HCT116 (cell line): Measurements from ENCODE around the gene NLRP5. TPM values are rescaled to one million over a fixed set of nuclear protein-coding genes. Genes with fewer than 3 reads are reported as not detected.

ENCODE experiments used
- ATAC-seq: fragments of 200-7000 bp; cut with Tn5 transposase; 2 replicates; pipeline ENCODE4 v1.9.1; 2020; ENCODE audit warnings: mild to moderate bottlenecking, moderate library complexity
- BruUV-seq: library from RNA; stranded (reverse); fragments of 400-500 nt; replicated peaks from 2 replicates; lab custom pipeline; 2021; lab: Mats Ljungman, UMichigan
- CTCF ChIA-PET: fragments of 300-600 bp; sonication (Branson Sonifier 250); formaldehyde crosslinking; loops from one replicate; lab custom pipeline; 2021; ENCODE audit warnings: antibody characterized with exemption; lab: Charles Lee
- POLR2A ChIA-PET: fragments of 300-600, 350-600 bp; sonication (Branson Sonifier 250); formaldehyde crosslinking; loops from one replicate; lab custom pipeline; 2021; ENCODE audit warnings: antibody characterized with exemption; lab: Charles Lee
- RAD21 ChIA-PET, 2 experiments: fragments of 300-600 bp; sonication (Branson Sonifier 250); formaldehyde crosslinking; loops; one replicate each; lab custom pipeline; 2023; ENCODE audit warnings: low total read pairs in 2 of 2; ENCODE audit not compliant: uncharacterized antibody in 2 of 2, unreplicated experiment in 2 of 2, low non-redundant PET in 1 of 2; lab: Charles Lee
- DNase-seq: peaks from one replicate; pipeline ENCODE4 v3.0.0-alpha.2; 2010; ENCODE audit warnings: low read depth, low spot score
- H2AFZ ChIP-seq: fragments of 200-600 bp; shearing (Covaris generic), sonication (generic); 2 replicates; pipeline ENCODE4 v1.6.1; 2017; ENCODE audit warnings: low read depth, mixed run types, mixed read lengths, antibody characterized with exemption, low read length; ENCODE audit not compliant: poor library complexity, severe bottlenecking
- H3K27ac ChIP-seq: 2 replicates; pipeline ENCODE4 v1.5.1; 2012; ENCODE audit warnings: low read depth, low read length
- H3K27me3 ChIP-seq: fragments of 200-600 bp; sonication (generic); 2 replicates; pipeline ENCODE4 v1.6.1; 2016; ENCODE audit warnings: mixed run types, low read length, mixed read lengths; ENCODE audit not compliant: insufficient read depth
- H3K36me3 ChIP-seq, 2 experiments: fragments of 200-500 bp in 1 of 2; fragments of 200-600 bp in 1 of 2; sonication (Bioruptor generic) in 1 of 2; sonication (generic) in 1 of 2; 2 replicates each; pipeline versions ENCODE4 v1.5.1 to v1.6.1; 2014 to 2016; ENCODE audit warnings: low read length in 2 of 2, inconsistent platforms in 1 of 2, mixed read lengths in 1 of 2, mixed run types in 1 of 2; ENCODE audit not compliant: insufficient read depth in 2 of 2, control insufficient read depth in 1 of 2
- H3K4me1 ChIP-seq, 2 experiments: fragments of 200-600 bp in 1 of 2; sonication (generic) in 1 of 2; 2 replicates each; pipeline versions ENCODE4 v1.5.1 to v1.6.1; 2012 to 2017; ENCODE audit warnings: low read length in 2 of 2, inconsistent platforms in 1 of 2, mild to moderate bottlenecking in 1 of 2, mixed read lengths in 1 of 2, mixed run types in 1 of 2, moderate library complexity in 1 of 2; ENCODE audit not compliant: insufficient read depth in 2 of 2, control insufficient read depth in 1 of 2
- H3K4me2 ChIP-seq: fragments of 200-600 bp; sonication (generic); 2 replicates; pipeline ENCODE4 v1.6.1; 2017; ENCODE audit warnings: mixed run types, low read length, mixed read lengths
- H3K4me3 ChIP-seq, 2 experiments: fragments of 200-600 bp in 1 of 2; sonication (generic) in 1 of 2; replicated peaks in 1 of 2; 2 replicates each; pipeline ENCODE4 v1.5.1; 2011 to 2016; ENCODE audit warnings: low read length in 2 of 2, control low read depth in 1 of 2, low read depth in 1 of 2, mild to moderate bottlenecking in 1 of 2, mixed read lengths in 1 of 2, mixed run types in 1 of 2
- H3K79me2 ChIP-seq: fragments of 200-600 bp; sonication (generic); 2 replicates; pipeline ENCODE4 v1.6.1; 2017; ENCODE audit warnings: mild to moderate bottlenecking, mixed run types, low read length, moderate library complexity, mixed read lengths; ENCODE audit not compliant: insufficient read depth
- H3K9ac ChIP-seq: fragments of 200-600 bp; sonication (generic); 2 replicates; pipeline ENCODE4 v1.6.1; 2016; ENCODE audit warnings: low read length, mixed read lengths
- H3K9me2 ChIP-seq: fragments of 200-600 bp; sonication (generic), shearing (Covaris generic); 2 replicates; pipeline ENCODE4 v1.6.1; 2017; ENCODE audit warnings: mixed run types, mild to moderate bottlenecking, moderate library complexity; ENCODE audit not compliant: insufficient read depth
- H3K9me3 ChIP-seq, 2 experiments: fragments of 200-500 bp in 1 of 2; fragments of 200-600 bp in 1 of 2; sonication (Bioruptor generic) in 1 of 2; sonication (generic) in 1 of 2; 2 replicates each; pipeline ENCODE4 v1.6.1; 2014 to 2017; ENCODE audit warnings: low read length in 2 of 2, mixed read lengths in 2 of 2, inconsistent platforms in 1 of 2, low read depth in 1 of 2, mild to moderate bottlenecking in 1 of 2, mixed run types in 1 of 2, moderate library complexity in 1 of 2; ENCODE audit not compliant: control insufficient read depth in 1 of 2, insufficient read depth in 1 of 2
- H4K20me1 ChIP-seq: fragments of 200-600 bp; sonication (generic), shearing (Covaris generic); 2 replicates; pipeline ENCODE4 v1.6.1; 2017; ENCODE audit warnings: mixed run types, mild to moderate bottlenecking, moderate library complexity; ENCODE audit not compliant: insufficient read depth
- CBX3 ChIP-seq: IDR thresholded peaks from 2 replicates; pipeline ENCODE4 v1.6.1; 2012; ENCODE audit warnings: low read depth
- CEBPB ChIP-seq: IDR thresholded peaks from 2 replicates; pipeline ENCODE4 v1.6.1; 2012; ENCODE audit warnings: low read depth
- ELF1 ChIP-seq: IDR thresholded peaks from 2 replicates; pipeline ENCODE4 v1.6.1; 2012; ENCODE audit warnings: low read depth, borderline replicate concordance
- EZH2phosphoT487 ChIP-seq: fragments of 200-600 bp; IDR thresholded peaks from 2 replicates; pipeline ENCODE4 v1.6.1; 2018; ENCODE audit warnings: antibody characterized with exemption, borderline replicate concordance
- FOSL1 ChIP-seq: IDR thresholded peaks from 2 replicates; pipeline ENCODE4 v1.6.1; 2012; ENCODE audit warnings: low read depth
- POLR2A ChIP-seq: IDR thresholded peaks from 2 replicates; pipeline ENCODE4 v1.7.0; 2011; ENCODE audit warnings: borderline replicate concordance; ENCODE audit not compliant: insufficient read depth, insufficient read length; ENCODE audit errors: extremely low read depth
- POLR2AphosphoS5 ChIP-seq: IDR thresholded peaks from 2 replicates; pipeline ENCODE4 v1.6.1; 2011; ENCODE audit warnings: mild to moderate bottlenecking, low read depth, low read length, moderate library complexity
- RAD21 ChIP-seq: IDR thresholded peaks from 2 replicates; pipeline ENCODE4 v1.6.1; 2012; ENCODE audit warnings: low read depth, mild to moderate bottlenecking
- SIN3A ChIP-seq: IDR thresholded peaks from 2 replicates; pipeline ENCODE4 v1.6.1; 2012; ENCODE audit warnings: low read depth
- YY1 ChIP-seq: IDR thresholded peaks from 2 replicates; pipeline ENCODE4 v1.6.1; 2011; ENCODE audit warnings: low read length, low read depth, moderate library complexity, mild to moderate bottlenecking; ENCODE audit not compliant: insufficient replicate concordance; ENCODE audit errors: extremely low read depth
- ZFX ChIP-seq: fragments of 450-650 bp; IDR thresholded peaks from 2 replicates; pipeline ENCODE4 v1.6.1; 2017
- ZNF274 ChIP-seq: fragments of 200-500 bp; sonication (Bioruptor generic); IDR thresholded peaks from 2 replicates; pipeline ENCODE4 v1.6.1; 2014; ENCODE audit warnings: mild to moderate bottlenecking, low read depth, low read length, inconsistent platforms
- intact Hi-C: fragments of 100-400 bp; cut with micrococcal nuclease; formaldehyde crosslinking; loops from 2 replicates; pipeline ENCODE4 v1.10.0; 2022
- total RNA-seq: library from RNA; stranded (reverse); gene quantifications from one replicate; pipeline ENCODE4 v1.2.1, GENCODE V29; 2021; ENCODE audit not compliant: unreplicated experiment
- TF ChIP-seq, protein P1 (sequence below), 3 experiments: fragments of 200-600 bp in 1 of 3; sonication (generic) in 1 of 3; IDR thresholded peaks in 2 of 3; conservative IDR thresholded peaks in 1 of 3; 2 replicates each; pipeline ENCODE4 v1.5.1; 2012 to 2017; ENCODE audit warnings: low read depth in 2 of 3, low read length in 2 of 3, antibody characterized with exemption in 1 of 3, borderline replicate concordance in 1 of 3, control low read depth in 1 of 3, mild to moderate bottlenecking in 1 of 3, mixed read lengths in 1 of 3, mixed run types in 1 of 3, moderate library complexity in 1 of 3; ENCODE audit not compliant: insufficient read depth in 1 of 3
- TF ChIP-seq, protein P2 (sequence below): IDR thresholded peaks from 2 replicates; pipeline ENCODE4 v1.6.1; 2012; ENCODE audit warnings: low read depth
- TF ChIP-seq, protein P3 (sequence below): IDR thresholded peaks from 2 replicates; pipeline ENCODE4 v1.6.1; 2011; ENCODE audit warnings: mild to moderate bottlenecking, low read length, moderate library complexity; ENCODE audit not compliant: insufficient replicate concordance; ENCODE audit errors: extremely low read depth
- TF ChIP-seq, protein P4 (sequence below): IDR thresholded peaks from 2 replicates; pipeline ENCODE4 v1.6.1; 2012

The NLRP5 gene
- total RNA-seq, 1 experiment from 2014 or later, result 0.30 TPM

DNA sequence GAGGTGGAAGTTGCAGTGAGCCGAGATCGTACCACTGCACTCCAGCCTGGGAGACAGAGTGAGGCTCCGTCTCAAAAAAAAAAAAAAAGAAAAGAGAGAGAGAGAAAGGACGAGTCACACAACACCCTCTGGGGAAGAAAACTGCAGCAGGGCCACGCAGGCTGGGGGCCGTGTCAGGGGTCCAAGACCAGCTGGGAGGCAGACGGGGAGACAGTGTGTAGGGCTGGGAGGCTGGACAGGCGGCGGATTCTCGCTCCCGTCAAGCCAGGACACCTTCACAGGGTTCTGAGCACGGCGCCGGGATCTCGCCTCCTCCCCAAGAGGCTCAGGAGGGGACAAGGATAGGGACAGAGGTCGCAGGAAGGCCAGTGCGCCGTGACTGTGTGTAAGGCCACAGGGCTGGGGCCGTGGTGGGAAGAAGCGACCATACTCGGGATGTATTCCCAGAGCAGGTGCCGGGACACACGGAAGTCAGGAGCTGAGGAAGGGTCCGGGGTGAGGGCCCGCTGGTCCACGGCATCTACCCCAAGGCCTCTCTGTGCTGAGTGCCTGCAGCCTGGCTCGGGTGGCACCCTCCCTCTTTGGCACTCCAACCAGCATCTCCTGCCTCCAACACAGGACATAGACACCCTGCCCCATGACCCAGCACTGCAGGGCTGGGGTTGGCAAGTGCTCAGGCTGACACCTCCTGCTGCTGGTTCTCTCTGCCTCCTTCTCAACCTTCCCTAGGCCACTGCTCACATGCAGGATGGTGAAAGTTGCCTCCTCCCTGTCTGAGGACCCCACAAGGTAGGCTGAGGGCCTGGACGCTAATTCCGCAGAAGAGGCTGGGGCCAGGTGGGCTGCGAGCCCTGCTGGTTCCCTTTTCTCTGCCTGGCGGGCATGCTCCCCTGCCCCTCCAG is 113.3 kb downstream of the NLRP5 start:
- Histone ChIP-seq H3K4me3 (no peak overlapping the region), H3K9me3 (no peaks in the 10 kb centered on the region), H3K79me2 (peaks cover 80% of the 10 kb centered on the region)
- no TSS peak for BruUV-seq
- TF ChIP-seq RAD21, result no peak
- TF ChIP-seq YY1, result no peak
- no peak for TF ChIP-seq POLR2A
- no peak for TF ChIP-seq ELF1
- TF ChIP-seq EZH2phosphoT487, result no peak
- TF ChIP-seq, protein P1, sequence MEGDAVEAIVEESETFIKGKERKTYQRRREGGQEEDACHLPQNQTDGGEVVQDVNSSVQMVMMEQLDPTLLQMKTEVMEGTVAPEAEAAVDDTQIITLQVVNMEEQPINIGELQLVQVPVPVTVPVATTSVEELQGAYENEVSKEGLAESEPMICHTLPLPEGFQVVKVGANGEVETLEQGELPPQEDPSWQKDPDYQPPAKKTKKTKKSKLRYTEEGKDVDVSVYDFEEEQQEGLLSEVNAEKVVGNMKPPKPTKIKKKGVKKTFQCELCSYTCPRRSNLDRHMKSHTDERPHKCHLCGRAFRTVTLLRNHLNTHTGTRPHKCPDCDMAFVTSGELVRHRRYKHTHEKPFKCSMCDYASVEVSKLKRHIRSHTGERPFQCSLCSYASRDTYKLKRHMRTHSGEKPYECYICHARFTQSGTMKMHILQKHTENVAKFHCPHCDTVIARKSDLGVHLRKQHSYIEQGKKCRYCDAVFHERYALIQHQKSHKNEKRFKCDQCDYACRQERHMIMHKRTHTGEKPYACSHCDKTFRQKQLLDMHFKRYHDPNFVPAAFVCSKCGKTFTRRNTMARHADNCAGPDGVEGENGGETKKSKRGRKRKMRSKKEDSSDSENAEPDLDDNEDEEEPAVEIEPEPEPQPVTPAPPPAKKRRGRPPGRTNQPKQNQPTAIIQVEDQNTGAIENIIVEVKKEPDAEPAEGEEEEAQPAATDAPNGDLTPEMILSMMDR (IDR thresholded peaks at IDR 0.05 in 2 of 3, conservative IDR thresholded peaks at IDR 0.05 in 1 of 3; ENCODE audit: borderline replicate concordance in 1 of 3, insufficient read depth in 1 of 3, low read depth in 2 of 3, low read length in 2 of 3), result no peak
- TF ChIP-seq ZNF274, result no peak
- TF ChIP-seq, protein P2, sequence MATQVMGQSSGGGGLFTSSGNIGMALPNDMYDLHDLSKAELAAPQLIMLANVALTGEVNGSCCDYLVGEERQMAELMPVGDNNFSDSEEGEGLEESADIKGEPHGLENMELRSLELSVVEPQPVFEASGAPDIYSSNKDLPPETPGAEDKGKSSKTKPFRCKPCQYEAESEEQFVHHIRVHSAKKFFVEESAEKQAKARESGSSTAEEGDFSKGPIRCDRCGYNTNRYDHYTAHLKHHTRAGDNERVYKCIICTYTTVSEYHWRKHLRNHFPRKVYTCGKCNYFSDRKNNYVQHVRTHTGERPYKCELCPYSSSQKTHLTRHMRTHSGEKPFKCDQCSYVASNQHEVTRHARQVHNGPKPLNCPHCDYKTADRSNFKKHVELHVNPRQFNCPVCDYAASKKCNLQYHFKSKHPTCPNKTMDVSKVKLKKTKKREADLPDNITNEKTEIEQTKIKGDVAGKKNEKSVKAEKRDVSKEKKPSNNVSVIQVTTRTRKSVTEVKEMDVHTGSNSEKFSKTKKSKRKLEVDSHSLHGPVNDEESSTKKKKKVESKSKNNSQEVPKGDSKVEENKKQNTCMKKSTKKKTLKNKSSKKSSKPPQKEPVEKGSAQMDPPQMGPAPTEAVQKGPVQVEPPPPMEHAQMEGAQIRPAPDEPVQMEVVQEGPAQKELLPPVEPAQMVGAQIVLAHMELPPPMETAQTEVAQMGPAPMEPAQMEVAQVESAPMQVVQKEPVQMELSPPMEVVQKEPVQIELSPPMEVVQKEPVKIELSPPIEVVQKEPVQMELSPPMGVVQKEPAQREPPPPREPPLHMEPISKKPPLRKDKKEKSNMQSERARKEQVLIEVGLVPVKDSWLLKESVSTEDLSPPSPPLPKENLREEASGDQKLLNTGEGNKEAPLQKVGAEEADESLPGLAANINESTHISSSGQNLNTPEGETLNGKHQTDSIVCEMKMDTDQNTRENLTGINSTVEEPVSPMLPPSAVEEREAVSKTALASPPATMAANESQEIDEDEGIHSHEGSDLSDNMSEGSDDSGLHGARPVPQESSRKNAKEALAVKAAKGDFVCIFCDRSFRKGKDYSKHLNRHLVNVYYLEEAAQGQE, result no peak
- no peak for TF ChIP-seq POLR2AphosphoS5
- TF ChIP-seq, protein P3, sequence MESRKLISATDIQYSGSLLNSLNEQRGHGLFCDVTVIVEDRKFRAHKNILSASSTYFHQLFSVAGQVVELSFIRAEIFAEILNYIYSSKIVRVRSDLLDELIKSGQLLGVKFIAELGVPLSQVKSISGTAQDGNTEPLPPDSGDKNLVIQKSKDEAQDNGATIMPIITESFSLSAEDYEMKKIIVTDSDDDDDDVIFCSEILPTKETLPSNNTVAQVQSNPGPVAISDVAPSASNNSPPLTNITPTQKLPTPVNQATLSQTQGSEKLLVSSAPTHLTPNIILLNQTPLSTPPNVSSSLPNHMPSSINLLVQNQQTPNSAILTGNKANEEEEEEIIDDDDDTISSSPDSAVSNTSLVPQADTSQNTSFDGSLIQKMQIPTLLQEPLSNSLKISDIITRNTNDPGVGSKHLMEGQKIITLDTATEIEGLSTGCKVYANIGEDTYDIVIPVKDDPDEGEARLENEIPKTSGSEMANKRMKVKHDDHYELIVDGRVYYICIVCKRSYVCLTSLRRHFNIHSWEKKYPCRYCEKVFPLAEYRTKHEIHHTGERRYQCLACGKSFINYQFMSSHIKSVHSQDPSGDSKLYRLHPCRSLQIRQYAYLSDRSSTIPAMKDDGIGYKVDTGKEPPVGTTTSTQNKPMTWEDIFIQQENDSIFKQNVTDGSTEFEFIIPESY, result no peak
- TF ChIP-seq SIN3A, result no peak
- TF ChIP-seq FOSL1, result no peak
- TF ChIP-seq CBX3, result no peak
- TF ChIP-seq, protein P4, sequence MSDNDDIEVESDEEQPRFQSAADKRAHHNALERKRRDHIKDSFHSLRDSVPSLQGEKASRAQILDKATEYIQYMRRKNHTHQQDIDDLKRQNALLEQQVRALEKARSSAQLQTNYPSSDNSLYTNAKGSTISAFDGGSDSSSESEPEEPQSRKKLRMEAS, result no peak
- no peak for TF ChIP-seq CEBPB
- no peak for TF ChIP-seq ZFX
- TF ChIP-seq, all 23 proteins: peak for 0
- ATAC-seq (no peak), DNase-seq (no peak)
- POLR2A ChIA-PET, result no interaction called here
- CTCF ChIA-PET, result no interaction called here
- Histone ChIP-seq H3K4me2 (no peak overlapping the region), H3K27me3 (no peaks in the 10 kb centered on the region), H3K4me1 (no peaks in the 10 kb centered on the region), H2AFZ (no peak overlapping the region), H3K9ac (no peak overlapping the region), H4K20me1 (no peaks in the 10 kb centered on the region), H3K27ac (no peak overlapping the region), H3K9me2 (no peaks in the 10 kb centered on the region), H3K36me3 (peaks cover 5 to 13% of the 10 kb centered on the region in 2 experiments; a peak in 3 of 4 replicates)
- intact Hi-C loops, result no loop called here
- RAD21 ChIA-PET, result no interaction called here
